NCI-H1417 (cell line): ENCODE data around the gene PKP4.

Source experiments
- DNase-seq, 3 experiments: peaks; one replicate each; lab custom pipeline; 2025; lab: John Stamatoyannopoulos, UW

PKP4 gene

GRCh38 chr2:158496986-158497385 lies 40.2 kb downstream of the PKP4 start:
- no peak for DNase-seq

GRCh38 chr2:158497486-158497885 lies 40.7 kb downstream of the PKP4 start:
- no peak for DNase-seq

- DNase-seq: no peak
Measured at GRCh38 chr2:158498043-158498748, 41.4 kb downstream of the PKP4 start.

- DNase-seq: no peak
Measured at GRCh38 chr2:158498749-158499136, 42.0 kb downstream of the PKP4 start.

GRCh38 chr2:158499383-158499782 lies 42.6 kb downstream of the PKP4 start:
- DNase-seq: no peak

GRCh38 chr2:158500333-158500732 lies 43.6 kb downstream of the PKP4 start:
- no peak for DNase-seq

- DNase-seq: peak; percentile 1 to 44 (median 11)
Measured at GRCh38 chr2:158501301-158501700, 44.5 kb downstream of the PKP4 start.

- DNase-seq: no peak
Measured at GRCh38 chr2:158502974-158503373, 46.2 kb downstream of the PKP4 start.

- DNase-seq: no peak
Measured at GRCh38 chr2:158504088-158504487, 47.3 kb downstream of the PKP4 start.

- no peak for DNase-seq
Measured at GRCh38 chr2:158505448-158505934, 48.7 kb downstream of the PKP4 start.

GRCh38 chr2:158507141-158507540 lies 50.4 kb downstream of the PKP4 start:
- DNase-seq: no peak

GRCh38 chr2:158507679-158508078 lies 50.9 kb downstream of the PKP4 start:
- no peak for DNase-seq

GRCh38 chr2:158509928-158510797 lies 53.4 kb downstream of the PKP4 start:
- no peak for DNase-seq

GRCh38 chr2:158510887-158511286 lies 54.1 kb downstream of the PKP4 start:
- DNase-seq: no peak

- DNase-seq: no peak
Measured at GRCh38 chr2:158511706-158512105, 55.0 kb downstream of the PKP4 start.

GRCh38 chr2:158512323-158512722 lies 55.6 kb downstream of the PKP4 start:
- DNase-seq: no peak

GRCh38 chr2:158513841-158514240 lies 57.1 kb downstream of the PKP4 start:
- DNase-seq: no peak

- no peak for DNase-seq
Measured at GRCh38 chr2:158518084-158518483, 61.3 kb downstream of the PKP4 start.

- DNase-seq: no peak
Measured at GRCh38 chr2:158519481-158519880, 62.7 kb downstream of the PKP4 start.

- DNase-seq: no peak
Measured at GRCh38 chr2:158529379-158530259, 72.9 kb downstream of the PKP4 start.

GRCh38 chr2:158530829-158531228 lies 74.1 kb downstream of the PKP4 start:
- DNase-seq: no peak

GRCh38 chr2:158533009-158533408 lies 76.3 kb downstream of the PKP4 start:
- no peak for DNase-seq
